ENCODE data around the gene ANKFN1.

The ANKFN1 gene

DNA sequence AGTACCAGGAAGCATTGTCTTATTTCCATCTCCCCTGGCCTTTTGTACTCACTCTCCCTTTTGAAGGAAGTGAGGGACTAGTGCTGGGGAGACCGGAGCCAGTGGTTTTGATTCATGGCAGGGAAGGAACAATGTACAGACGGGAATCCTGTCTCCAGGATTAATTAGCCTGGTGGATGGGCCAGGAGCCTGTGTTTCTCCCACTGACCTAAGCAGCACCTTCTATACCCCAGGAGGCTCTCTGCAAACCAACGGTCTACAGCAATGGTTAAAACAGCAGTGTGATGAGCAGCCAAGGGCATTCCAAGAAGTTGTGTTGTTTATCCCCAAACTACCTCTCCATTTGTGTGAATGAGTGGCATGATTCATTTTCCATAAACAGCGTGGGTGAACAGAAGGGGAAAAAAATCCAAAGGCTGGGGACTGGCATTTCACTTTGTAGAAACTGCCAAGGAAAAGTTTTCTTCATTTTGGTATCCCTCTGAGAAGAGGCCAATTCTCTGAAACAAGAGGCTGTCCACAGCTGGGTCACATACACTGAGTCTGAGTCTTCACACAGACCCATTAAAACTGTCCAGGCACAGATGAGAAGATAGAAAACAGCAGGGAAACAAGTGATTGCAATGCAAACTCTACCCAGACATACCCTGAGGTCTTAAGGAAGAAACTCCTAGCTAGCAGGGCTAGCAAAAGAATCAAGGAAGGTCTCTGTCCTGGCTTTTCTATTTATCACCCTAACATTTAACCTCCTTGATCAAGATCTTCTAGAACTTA lies 18.1 kb downstream of the ANKFN1 start:
- H3K36me3 ChIP-seq (replicated peaks; ENCODE audit: insufficient read depth, low read length), result no peaks in the 10 kb centered on the region
- DNase-seq, result no peak

GRCh38 chr17:56172517-56172982 lies 19.3 kb downstream of the ANKFN1 start:
- Histone ChIP-seq H3K9me3 (replicated peaks; ENCODE audit: insufficient read depth, low read length) (no peaks in the 10 kb centered on the region), H4K20me1 (ENCODE audit: insufficient read depth, low read length) (no peaks in the 10 kb centered on the region), H3K27ac (ENCODE audit: low read length) (no peak overlapping the region), H3K27me3 (replicated peaks; ENCODE audit: insufficient read depth, low read length) (no peaks in the 10 kb centered on the region), H3K9me2 (replicated peaks; ENCODE audit: insufficient read depth, low read length) (no peaks in the 10 kb centered on the region), H3K9ac (ENCODE audit: low read length) (no peak overlapping the region), H3K36me3 (replicated peaks; ENCODE audit: insufficient read depth, low read length) (no peaks in the 10 kb centered on the region), H3K4me3 (ENCODE audit: low read length) (no peak overlapping the region), H3K79me2 (ENCODE audit: low read length) (no peaks in the 10 kb centered on the region), H2AFZ (ENCODE audit: low read length) (no peak overlapping the region), H3F3A (ENCODE audit: insufficient read depth, low read length) (no peaks in the 10 kb centered on the region), H3K4me1 (ENCODE audit: low read length) (no peaks in the 10 kb centered on the region), H3K4me2 (ENCODE audit: low read depth, low read length) (no peak overlapping the region)
- no peak for TF ChIP-seq EZH2phosphoT487 (IDR thresholded peaks at IDR 0.05; ENCODE audit: low read length)
- DNase-seq, result no peak

More for the DNA sequence above, 18.1 kb downstream of the ANKFN1 start:
- no peak overlapping the region for H3K9ac ChIP-seq (ENCODE audit: low read length)
- H3K4me2 ChIP-seq (ENCODE audit: low read depth, low read length), result no peak overlapping the region
- H3K79me2 ChIP-seq (ENCODE audit: low read length), result no peaks in the 10 kb centered on the region
- H3K9me3 ChIP-seq (replicated peaks; ENCODE audit: insufficient read depth, low read length), result no peaks in the 10 kb centered on the region
- no peaks in the 10 kb centered on the region for H3K9me2 ChIP-seq (replicated peaks; ENCODE audit: insufficient read depth, low read length)
- H3K4me3 ChIP-seq (ENCODE audit: low read length), result no peak overlapping the region
- H3K27me3 ChIP-seq (replicated peaks; ENCODE audit: insufficient read depth, low read length), result no peaks in the 10 kb centered on the region
- no peaks in the 10 kb centered on the region for H3K4me1 ChIP-seq (ENCODE audit: low read length)
- H3F3A ChIP-seq (ENCODE audit: insufficient read depth, low read length), result no peaks in the 10 kb centered on the region
- no peak overlapping the region for H2AFZ ChIP-seq (ENCODE audit: low read length)
- TF ChIP-seq EZH2phosphoT487 (IDR thresholded peaks at IDR 0.05; ENCODE audit: low read length) (no peak), CTCF (IDR thresholded peaks at IDR 0.05; ENCODE audit: low read length) (no peak)
- no peak overlapping the region for H3K27ac ChIP-seq (ENCODE audit: low read length)
- no peaks in the 10 kb centered on the region for H4K20me1 ChIP-seq (ENCODE audit: insufficient read depth, low read length)

DNA sequence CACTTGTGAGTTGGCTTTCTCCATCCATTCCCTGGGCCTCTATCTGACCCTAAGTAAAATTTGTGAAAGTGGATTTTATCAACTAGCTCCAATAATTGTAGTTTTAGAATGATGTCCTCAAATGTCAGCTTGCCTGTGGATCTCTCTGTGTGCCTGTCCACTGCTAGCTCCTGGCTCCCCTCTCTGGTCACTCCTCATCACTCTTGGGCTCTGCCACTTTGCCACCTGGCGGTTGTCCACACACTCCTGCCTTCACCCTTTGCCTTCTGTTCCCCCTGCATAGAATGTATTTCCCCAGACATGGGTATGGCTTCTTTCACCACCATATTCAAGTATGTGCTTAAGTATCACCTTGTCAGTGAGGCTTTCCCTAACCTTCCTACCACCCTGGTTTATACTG lies 19.8 kb downstream of the ANKFN1 start:
- H3K79me2 ChIP-seq (ENCODE audit: low read length), result no peaks in the 10 kb centered on the region
- no peaks in the 10 kb centered on the region for H3K27me3 ChIP-seq (replicated peaks; ENCODE audit: insufficient read depth, low read length)
- H3K9me2 ChIP-seq (replicated peaks; ENCODE audit: insufficient read depth, low read length), result no peaks in the 10 kb centered on the region
- H3K36me3 ChIP-seq (replicated peaks; ENCODE audit: insufficient read depth, low read length), result no peaks in the 10 kb centered on the region
- H3K4me1 ChIP-seq (ENCODE audit: low read length), result no peaks in the 10 kb centered on the region
- no peak overlapping the region for H3K27ac ChIP-seq (ENCODE audit: low read length)
- H3F3A ChIP-seq (ENCODE audit: insufficient read depth, low read length), result no peaks in the 10 kb centered on the region
- no peak for TF ChIP-seq EZH2 (optimal IDR thresholded peaks at IDR 0.05; ENCODE audit: low read depth, low read length)
- no peak for TF ChIP-seq CTCF (IDR thresholded peaks at IDR 0.05; ENCODE audit: low read length)
- TF ChIP-seq EZH2phosphoT487 (IDR thresholded peaks at IDR 0.05; ENCODE audit: low read length), result no peak
- no peak for DNase-seq
- H3K4me3 ChIP-seq (ENCODE audit: low read length), result no peak overlapping the region
- H3K9ac ChIP-seq (ENCODE audit: low read length), result no peak overlapping the region
- H2AFZ ChIP-seq (ENCODE audit: low read length), result no peak overlapping the region
- no peak overlapping the region for H3K4me2 ChIP-seq (ENCODE audit: low read depth, low read length)
- H3K9me3 ChIP-seq (replicated peaks; ENCODE audit: insufficient read depth, low read length), result no peaks in the 10 kb centered on the region
- H4K20me1 ChIP-seq (ENCODE audit: insufficient read depth, low read length), result no peaks in the 10 kb centered on the region

Data from MM.1S (cell line).